Ramos (cell line): ENCODE data around the gene SLC5A1.

ENCODE experiments used
- in situ Hi-C: fragments of 300-500 bp; cut with MboI; formaldehyde crosslinking; loops from one replicate; pipeline ENCODE4 v1.14.3; 2022; ENCODE audit warnings: low sequenced_read_pairs; ENCODE audit not compliant: unreplicated experiment

The SLC5A1 gene

DNA sequence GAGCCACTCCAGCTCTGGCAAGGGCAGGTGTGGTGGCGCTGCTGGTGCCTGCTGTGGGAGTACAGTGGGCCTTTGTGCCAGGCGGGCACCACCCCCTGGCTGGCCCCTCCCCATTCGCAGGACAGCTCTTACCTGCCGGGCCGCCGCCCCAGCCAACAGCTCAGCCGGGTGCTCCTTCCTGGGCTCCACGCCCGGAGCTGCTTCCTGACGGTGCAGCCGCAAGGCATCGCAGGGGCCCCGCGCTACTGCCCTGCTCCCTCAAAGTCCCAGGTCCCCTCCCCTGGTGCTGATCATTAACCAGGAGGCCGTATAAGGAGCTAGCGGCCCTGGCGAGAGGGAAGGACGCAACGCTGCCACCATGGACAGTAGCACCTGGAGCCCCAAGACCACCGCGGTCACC is at the start of gene SLC5A1:
SLC5A1 (plus strand) TSS at position 338 of the 400 bp plus-strand sequence; CDS start at position 359, 21 bp downstream.
- in situ Hi-C loops, result no loop called here

- in situ Hi-C loops, result loop anchor here (25.0 kb wide), 1 partner anchor 467 kb away; the partner anchor contains the start of genes BPIFC and FBXO7
These were observed 48.0 kb upstream of the SLC5A1 start for GRCh38 chr22:31995046-31995445.

GRCh38 chr22:31995807-31996206 is 47.3 kb upstream of the SLC5A1 start:
- in situ Hi-C loops, result loop anchor here (25.0 kb wide), 1 partner anchor 466 kb away; the partner anchor contains the start of genes BPIFC and FBXO7

GRCh38 chr22:31998784-31999385 is 44.2 kb upstream of the SLC5A1 start:
- in situ Hi-C loops, result loop anchor here (25.0 kb wide), 1 partner anchor 463 kb away; the partner anchor contains the start of genes BPIFC and FBXO7

GRCh38 chr22:32000181-32000580 is 42.9 kb upstream of the SLC5A1 start:
- in situ Hi-C loops, result no loop called here

GRCh38 chr22:32005453-32005852 is 37.6 kb upstream of the SLC5A1 start:
- in situ Hi-C loops, result no loop called here

DNA sequence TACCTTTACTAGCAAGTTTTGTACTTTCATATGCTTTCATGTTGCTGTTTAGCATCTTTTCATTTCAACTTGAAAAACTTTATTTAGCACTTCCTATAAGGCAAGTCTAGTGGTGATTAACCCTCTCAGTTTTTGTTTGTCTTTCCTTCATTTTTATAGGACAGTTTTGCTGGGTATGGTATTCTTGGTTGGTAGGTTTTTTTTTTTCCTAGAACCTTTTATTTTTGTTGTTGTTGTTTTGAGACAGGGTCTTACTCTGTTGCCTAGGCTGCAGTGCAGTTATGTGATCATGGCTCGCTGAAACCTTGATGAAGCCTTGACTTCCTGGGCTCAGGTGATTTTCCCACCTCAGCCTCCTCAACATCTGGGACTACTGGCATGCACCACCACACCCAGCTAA is 29.9 kb upstream of the SLC5A1 start:
- in situ Hi-C loops, result no loop called here

GRCh38 chr22:32016081-32016480 is 27.0 kb upstream of the SLC5A1 start:
- in situ Hi-C loops, result no loop called here

GRCh38 chr22:32018056-32018455 is 25.0 kb upstream of the SLC5A1 start:
- in situ Hi-C loops, result no loop called here

GRCh38 chr22:32020117-32020516 is 22.9 kb upstream of the SLC5A1 start:
- in situ Hi-C loops, result no loop called here

GRCh38 chr22:32021716-32022115 is 21.3 kb upstream of the SLC5A1 start:
- in situ Hi-C loops, result no loop called here

DNA sequence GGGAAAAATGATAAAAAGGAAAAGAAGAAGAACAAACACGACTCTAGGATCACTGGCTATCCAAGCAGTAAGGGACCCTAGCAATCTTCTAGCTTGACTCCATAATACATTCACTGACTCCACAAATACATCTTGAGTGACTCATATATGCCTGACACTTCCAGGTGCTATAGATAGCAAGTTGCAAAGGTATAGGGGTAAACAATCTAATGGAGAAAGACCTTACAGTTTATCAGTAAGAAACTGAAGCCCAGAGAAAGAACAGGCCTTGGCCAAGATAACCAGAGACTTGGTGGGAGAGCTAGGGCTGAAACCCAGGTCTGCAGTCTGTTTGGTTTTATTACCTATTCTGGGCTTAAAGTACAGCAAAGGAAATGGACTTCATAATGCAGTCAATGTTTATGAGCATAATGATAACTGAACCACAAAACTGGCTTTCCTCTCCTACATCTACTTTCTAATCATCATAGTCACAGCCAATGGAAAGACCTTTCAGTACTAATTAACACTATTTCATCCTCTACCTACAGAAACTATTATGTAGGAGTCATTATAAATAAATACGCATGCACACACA is 19.7 kb upstream of the SLC5A1 start:
- in situ Hi-C loops, result no loop called here

DNA sequence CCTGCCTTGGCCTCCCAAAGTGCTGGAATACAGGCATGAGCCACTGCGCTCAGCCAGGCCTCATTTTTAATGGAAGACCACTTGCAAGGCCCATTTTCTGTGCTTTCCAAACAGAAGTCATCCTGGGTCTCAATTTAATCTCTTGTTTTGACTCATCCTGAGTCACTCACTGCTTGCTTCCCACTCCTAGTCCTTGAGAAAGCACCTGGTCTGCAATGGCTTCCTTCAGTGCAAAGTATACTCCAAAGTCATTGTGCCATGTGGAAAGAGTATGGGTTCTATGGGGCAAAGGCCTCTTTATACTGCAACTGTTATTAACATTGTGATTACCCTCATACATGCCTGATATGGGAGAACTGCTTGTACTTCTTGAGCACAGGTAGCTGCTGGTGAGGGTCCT is 18.3 kb upstream of the SLC5A1 start:
- in situ Hi-C loops, result no loop called here

- in situ Hi-C loops, result no loop called here
These were observed 12.4 kb upstream of the SLC5A1 start for GRCh38 chr22:32030518-32031247.

GRCh38 chr22:32031466-32031865 is 11.6 kb upstream of the SLC5A1 start:
- in situ Hi-C loops, result no loop called here

GRCh38 chr22:32034275-32034674 is 8.8 kb upstream of the SLC5A1 start:
- in situ Hi-C loops, result no loop called here

DNA sequence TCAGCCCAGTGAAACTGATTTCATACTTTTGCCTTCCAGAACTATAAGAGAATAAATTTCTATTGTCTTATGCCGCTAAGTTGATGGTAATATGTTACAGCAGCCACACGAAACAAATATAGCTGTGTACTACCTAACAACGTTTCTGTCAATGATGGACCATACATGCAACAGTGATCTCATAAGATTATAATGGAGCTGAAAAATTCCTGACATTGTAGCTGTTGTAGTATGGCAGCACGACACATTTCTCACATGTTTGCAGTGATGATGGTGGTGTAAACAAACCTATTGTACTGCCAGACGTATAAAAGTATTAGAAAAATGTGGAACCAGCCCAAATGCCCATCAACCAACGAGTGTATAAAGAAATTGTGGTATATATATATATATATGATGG is 5.8 kb upstream of the SLC5A1 start:
- in situ Hi-C loops, result no loop called here

DNA sequence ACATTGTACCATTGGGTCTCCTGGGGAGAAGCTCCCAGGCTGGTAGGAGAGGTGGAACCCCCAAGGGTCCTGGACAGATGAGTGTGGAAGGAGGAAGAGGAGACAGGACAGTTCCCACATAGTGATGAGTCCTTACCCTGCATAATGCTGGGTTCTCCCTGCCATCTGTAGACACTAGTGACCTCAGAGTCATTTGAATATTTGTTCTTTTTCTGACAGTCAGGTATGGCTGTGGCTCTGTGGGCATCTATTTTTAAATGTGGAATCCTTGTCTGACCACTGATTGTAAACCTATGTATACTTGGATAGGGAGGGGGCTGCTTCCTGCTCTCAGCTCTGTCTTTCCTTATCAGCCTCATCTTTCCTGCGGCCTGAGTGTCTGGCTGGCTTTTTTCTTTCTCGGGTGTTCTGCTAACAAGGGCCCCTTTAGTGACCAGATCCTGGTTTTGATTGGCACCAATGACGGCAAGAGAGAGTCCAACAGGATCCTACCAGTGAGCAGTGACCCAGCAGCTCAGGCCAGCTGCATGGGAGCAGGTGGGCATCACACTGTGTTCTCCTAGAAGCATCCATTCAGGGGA is 2.6 kb upstream of the SLC5A1 start:
- in situ Hi-C loops, result no loop called here

- in situ Hi-C loops, result no loop called here
These were observed 330 bp downstream of the SLC5A1 start for GRCh38 chr22:32043391-32043790.

DNA sequence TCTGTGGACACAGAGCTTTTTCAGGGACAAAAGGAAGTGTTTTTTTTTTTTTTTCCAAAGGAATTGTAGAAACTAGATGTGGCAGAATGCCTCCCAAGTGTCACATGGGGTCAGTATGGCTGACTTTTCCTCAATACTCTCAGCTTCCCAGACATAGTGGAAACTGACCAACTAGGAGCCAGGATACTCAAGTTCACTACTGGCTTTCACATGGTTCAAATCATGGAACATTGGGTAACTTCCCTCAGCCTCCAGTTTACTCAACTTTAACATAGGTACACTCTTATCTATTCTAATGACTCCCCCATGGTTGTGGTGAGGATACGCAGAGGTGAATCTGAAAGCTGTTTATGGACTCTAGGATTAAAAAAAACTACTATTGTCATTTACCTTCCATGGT is 1.4 kb downstream of the SLC5A1 start:
- in situ Hi-C loops, result no loop called here

GRCh38 chr22:32044913-32045312 is 1.9 kb downstream of the SLC5A1 start:
- in situ Hi-C loops, result no loop called here
